ENCODE results near the gene FKBP3. TPM values are rescaled to one million over a fixed set of nuclear protein-coding genes. Genes with fewer than 3 reads are reported as not detected.

FKBP3 gene
- polyA plus RNA-seq, 1 of the 3 experiments (the other 2 are of a cell fraction) = 21.8 TPM

GRCh38 chr14:45134051-45134958, at the start of gene FKBP3 (continued):
- TF ChIP-seq REST (IDR thresholded peaks at IDR 0.05; ENCODE audit: low read depth, low read length) (no peak), ZBTB33 (IDR thresholded peaks at IDR 0.05; ENCODE audit: borderline replicate concordance, low read depth) (no peak), SMC3 (IDR thresholded peaks at IDR 0.05; ENCODE audit: low read depth, low read length) (no peak), GABPA (IDR thresholded peaks at IDR 0.05; ENCODE audit: low read depth) (0 out of 2 replicates have a peak, but pooled peaks have one; percentile 28), MEF2A (IDR thresholded peaks at IDR 0.05; ENCODE audit: borderline replicate concordance, low read depth) (no peak), FOSL2 (IDR thresholded peaks at IDR 0.05; ENCODE audit: borderline replicate concordance, low read depth) (no peak), RCOR1 (IDR thresholded peaks at IDR 0.05; ENCODE audit: low read length) (no peak), JUND (IDR thresholded peaks at IDR 0.05) (no peak)

GRCh38 chr14:45181806-45182205, 47.5 kb upstream of the FKBP3 start:
- H3K27me3 ChIP-seq (ENCODE audit: insufficient read depth) = no peaks in the 10 kb centered on the region
- H3K4me1 ChIP-seq (ENCODE audit: control insufficient read depth in 1 of 2, insufficient read depth in 2 of 2, low read depth in 1 of 2, low read length in 1 of 2) = no peaks in the 10 kb centered on the region
- H3K36me3 ChIP-seq (replicated peaks in 1 of 2; ENCODE audit: control insufficient read depth in 1 of 2, insufficient read depth in 2 of 2, low read length in 1 of 2) = no peaks in the 10 kb centered on the region
- H3K79me2 ChIP-seq (ENCODE audit: insufficient read depth) = no peaks in the 10 kb centered on the region
- H4K20me1 ChIP-seq (ENCODE audit: insufficient read depth) = no peaks in the 10 kb centered on the region
- H3K4me3 ChIP-seq (ENCODE audit: low read depth in 2 of 2, low read length in 1 of 2) = no peak overlapping the region
- peak overlapping the region in 1 of 2 experiments; percentile 39; a peak in 1 of 4 replicates for H3K27ac ChIP-seq (ENCODE audit: low read depth in 2 of 2, low read length in 1 of 2)
- no peak for TF ChIP-seq FOSL2 (IDR thresholded peaks at IDR 0.05; ENCODE audit: borderline replicate concordance, low read depth)
- H3K4me2 ChIP-seq = 0 out of 2 replicates have a peak overlapping the region, but pooled peaks have one; percentile 41
- H3K9ac ChIP-seq = no peak overlapping the region
- ChIA-PET POLR2A (no interaction called here), CTCF (no interaction called here)
- 84% methylated on average over 3 of the region's 3 CpGs for WGBS (ENCODE audit: low lambda C conversion rate)
- DNase-seq = no peak
- H3F3A ChIP-seq (replicated peaks; ENCODE audit: insufficient read depth) = no peaks in the 10 kb centered on the region
- no peak overlapping the region for H2AFZ ChIP-seq (ENCODE audit: low read depth)
- H3K9me2 ChIP-seq = no peaks in the 10 kb centered on the region
- no peaks in the 10 kb centered on the region for H3K9me3 ChIP-seq
